GM23248 (cell line): ENCODE data around the gene LRR1. TPM values are rescaled to one million over a fixed set of nuclear protein-coding genes. Genes with fewer than 3 reads are reported as not detected.

ENCODE experiments used
- DNase-seq: peaks from one replicate; pipeline ENCODE4 v3.0.0-alpha.2; 2015
- H2AFZ ChIP-seq: fragments of 200-600 bp; sonication (generic); 2 replicates; pipeline ENCODE4 v1.6.1; 2016; ENCODE audit warnings: antibody characterized with exemption
- H3F3A ChIP-seq: fragments of 200-600 bp; sonication (generic); 2 replicates; pipeline ENCODE4 v1.6.1; 2016; ENCODE audit warnings: mild to moderate bottlenecking, antibody characterized with exemption, mixed run types; ENCODE audit not compliant: insufficient read depth
- H3K27ac ChIP-seq: fragments of 200-600 bp; sonication (generic); 2 replicates; pipeline ENCODE4 v1.5.1; 2016; ENCODE audit warnings: mild to moderate bottlenecking
- H3K27me3 ChIP-seq: fragments of 200-600 bp; sonication (generic); replicated peaks from 2 replicates; pipeline ENCODE4 v1.6.1; 2016; ENCODE audit warnings: mild to moderate bottlenecking; ENCODE audit not compliant: insufficient read depth
- H3K36me3 ChIP-seq: fragments of 200-600 bp; sonication (generic); 2 replicates; pipeline ENCODE4 v1.6.1; 2016; ENCODE audit warnings: low read depth, mild to moderate bottlenecking
- H3K4me1 ChIP-seq: fragments of 200-600 bp; sonication (generic); 2 replicates; pipeline ENCODE4 v1.6.1; 2016; ENCODE audit warnings: mild to moderate bottlenecking; ENCODE audit not compliant: insufficient read depth
- H3K4me2 ChIP-seq: fragments of 200-600 bp; sonication (generic); one replicate; pipeline ENCODE4 v1.6.1; 2016; ENCODE audit warnings: mild to moderate bottlenecking; ENCODE audit not compliant: unreplicated experiment
- H3K4me3 ChIP-seq: fragments of 200-600 bp; sonication (generic); 2 replicates; pipeline ENCODE4 v1.5.1; 2016; ENCODE audit warnings: mild to moderate bottlenecking
- H3K79me2 ChIP-seq: fragments of 200-600 bp; sonication (generic); 2 replicates; pipeline ENCODE4 v1.6.1; 2016; ENCODE audit warnings: mild to moderate bottlenecking; ENCODE audit not compliant: insufficient read depth
- H3K9ac ChIP-seq: fragments of 200-600 bp; sonication (generic); 2 replicates; pipeline ENCODE4 v1.6.1; 2016; ENCODE audit warnings: mild to moderate bottlenecking
- H3K9me2 ChIP-seq: fragments of 200-600 bp; sonication (generic); 2 replicates; pipeline ENCODE4 v1.6.1; 2016; ENCODE audit warnings: mixed run types, mild to moderate bottlenecking, moderate library complexity; ENCODE audit not compliant: insufficient read depth
- H3K9me3 ChIP-seq: fragments of 200-600 bp; sonication (generic); one replicate; pipeline ENCODE4 v1.6.1; 2017; ENCODE audit warnings: low read depth
- H4K20me1 ChIP-seq: fragments of 200-600 bp; sonication (generic); 2 replicates; pipeline ENCODE4 v1.6.0; 2016; ENCODE audit not compliant: insufficient read depth
- EZH2 ChIP-seq: fragments of 200-600 bp; sonication (generic); IDR thresholded peaks from 2 replicates; pipeline ENCODE4 v1.6.1; 2018; ENCODE audit warnings: antibody characterized with exemption, mild to moderate bottlenecking; ENCODE audit not compliant: insufficient read depth, poor library complexity, severe bottlenecking
- EZH2phosphoT487 ChIP-seq: fragments of 200-600 bp; sonication (generic); IDR thresholded peaks from 2 replicates; pipeline ENCODE4 v1.6.1; 2018; ENCODE audit warnings: antibody characterized with exemption, moderate library complexity, mild to moderate bottlenecking, low read depth; ENCODE audit not compliant: insufficient read depth
- WGBS, 2 experiments: methylation state at CpG; one replicate each; pipeline ENCODE4 v1.1.6; 2015 to 2017; ENCODE audit warnings: low lambda C conversion rate in 2 of 2, low coverage in 1 of 2; ENCODE audit errors: missing lambda C conversion rate in 2 of 2; 5-methylcytosine and 5-hydroxymethylcytosine counted together
- in situ Hi-C: fragments of 300-500 bp; cut with MboI; formaldehyde crosslinking; loops from 2 replicates; pipeline ENCODE4 v1.15.0; 2020
- polyA plus RNA-seq: library from polyadenylated mRNA; unstranded; fragments of >200 nt; fragmentation: Nextera tagmentation; extraction: Ambion mirVana; gene quantifications from 2 replicates; pipeline ENCODE4 v1.2.1, GENCODE V29; 2016
- total RNA-seq: library from RNA; depleted of rRNA; stranded (reverse); fragments of >200 nt; shearing (Covaris generic); gene quantifications from 2 replicates; pipeline ENCODE4 v1.2.3, GENCODE V29; 2014; rRNA removed

LRR1 gene, protein sequence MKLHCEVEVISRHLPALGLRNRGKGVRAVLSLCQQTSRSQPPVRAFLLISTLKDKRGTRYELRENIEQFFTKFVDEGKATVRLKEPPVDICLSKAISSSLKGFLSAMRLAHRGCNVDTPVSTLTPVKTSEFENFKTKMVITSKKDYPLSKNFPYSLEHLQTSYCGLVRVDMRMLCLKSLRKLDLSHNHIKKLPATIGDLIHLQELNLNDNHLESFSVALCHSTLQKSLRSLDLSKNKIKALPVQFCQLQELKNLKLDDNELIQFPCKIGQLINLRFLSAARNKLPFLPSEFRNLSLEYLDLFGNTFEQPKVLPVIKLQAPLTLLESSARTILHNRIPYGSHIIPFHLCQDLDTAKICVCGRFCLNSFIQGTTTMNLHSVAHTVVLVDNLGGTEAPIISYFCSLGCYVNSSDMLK
- total RNA-seq (9.6 and 12.0 TPM in 2 replicates), polyA plus RNA-seq (14.6 and 17.5 TPM in 2 replicates)

DNA sequence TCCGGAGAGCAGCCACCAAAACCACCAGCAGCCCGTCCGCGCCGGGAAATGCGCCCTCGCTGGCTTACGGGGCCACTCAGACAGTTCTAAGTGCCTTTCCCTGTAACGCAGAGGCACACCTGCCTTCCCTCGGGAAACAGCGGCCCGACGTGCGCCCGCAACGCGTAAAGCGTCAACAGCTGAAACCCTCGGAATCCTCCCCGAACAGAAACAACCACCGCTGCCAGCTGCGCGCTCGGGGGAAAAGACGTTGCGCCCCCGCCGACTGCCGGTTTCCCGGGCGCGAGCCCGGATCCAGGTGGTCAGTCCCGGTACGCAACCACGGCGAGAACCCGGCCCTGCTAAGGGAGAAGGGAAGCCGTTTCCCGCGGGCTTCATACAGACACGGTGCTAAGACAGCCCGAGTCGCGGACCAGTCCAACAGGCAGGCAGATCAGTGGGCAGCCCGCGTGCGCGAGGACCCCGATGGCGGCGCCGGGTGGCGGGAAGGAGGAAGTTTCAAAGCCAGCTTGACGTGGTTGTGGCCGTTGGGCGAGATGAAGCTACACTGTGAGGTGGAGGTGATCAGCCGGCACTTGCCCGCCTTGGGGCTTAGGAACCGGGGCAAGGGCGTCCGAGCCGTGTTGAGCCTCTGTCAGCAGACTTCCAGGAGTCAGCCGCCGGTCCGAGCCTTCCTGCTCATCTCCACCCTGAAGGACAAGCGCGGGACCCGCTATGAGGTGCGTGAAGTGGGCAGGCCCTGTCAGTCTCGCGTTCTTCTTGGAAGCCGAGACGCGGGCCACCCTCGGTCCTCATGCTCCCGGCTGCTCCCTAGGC is at the start of gene LRR1:
Gene LRR1 (plus strand): TSS at position 456 of the 816 bp plus-strand sequence. CDS start 81 bp downstream, at position 537.
- peaks cover 4% of the 10 kb centered on the region; the same call in 1 of the 2 replicates for H3F3A ChIP-seq
- H3K27ac ChIP-seq: peak within 1 kb of the TSS; percentile 91
- peaks cover 5% of the 10 kb centered on the region; the same call in 1 of the 2 replicates for H3K36me3 ChIP-seq
- peak within 1 kb of the TSS; percentile 90 for H2AFZ ChIP-seq
- in situ Hi-C loops: no loop called here
- H4K20me1 ChIP-seq: no peaks in the 10 kb centered on the region
- no peaks in the 10 kb centered on the region for H3K9me3 ChIP-seq
- peak; percentile 93 for DNase-seq
- peaks cover 47% of the 10 kb centered on the region for H3K79me2 ChIP-seq
- TF ChIP-seq EZH2: no peak
- no peak for TF ChIP-seq EZH2phosphoT487
- H3K4me3 ChIP-seq: peak within 1 kb of the TSS; percentile 87
- H3K4me1 ChIP-seq: no peaks in the 10 kb centered on the region
- no peaks in the 10 kb centered on the region for H3K27me3 ChIP-seq
- WGBS, 2 experiments: 0% methylated on average over 62 to 71 of the region's 77 CpGs
- no peaks in the 10 kb centered on the region for H3K9me2 ChIP-seq
- peak within 1 kb of the TSS; percentile 98 for H3K4me2 ChIP-seq
- peak within 1 kb of the TSS; percentile 93 for H3K9ac ChIP-seq

- Histone ChIP-seq H3K36me3 (no peaks in the 10 kb centered on the region), H3F3A (no peaks in the 10 kb centered on the region), H3K27me3 (no peaks in the 10 kb centered on the region; the same call in 1 of the 2 replicates), H3K9me2 (no peaks in the 10 kb centered on the region), H3K79me2 (no peaks in the 10 kb centered on the region), H3K9me3 (no peaks in the 10 kb centered on the region), H2AFZ (no peak overlapping the region), H3K4me1 (no peaks in the 10 kb centered on the region; the same call in 1 of the 2 replicates), H3K4me3 (no peak overlapping the region), H3K27ac (no peak overlapping the region), H3K4me2 (peak overlapping the region; percentile 43), H3K9ac (no peak overlapping the region), H4K20me1 (no peaks in the 10 kb centered on the region)
- no peak for DNase-seq
- in situ Hi-C loops: no loop called here
- WGBS, 2 experiments: 27 to 40% methylated on average over 1 of the region's 1 CpG
- TF ChIP-seq EZH2: no peak
- TF ChIP-seq EZH2phosphoT487: no peak
Observed at GRCh38 chr14:49549446-49549845, 49.3 kb upstream of the LRR1 start.

DNA sequence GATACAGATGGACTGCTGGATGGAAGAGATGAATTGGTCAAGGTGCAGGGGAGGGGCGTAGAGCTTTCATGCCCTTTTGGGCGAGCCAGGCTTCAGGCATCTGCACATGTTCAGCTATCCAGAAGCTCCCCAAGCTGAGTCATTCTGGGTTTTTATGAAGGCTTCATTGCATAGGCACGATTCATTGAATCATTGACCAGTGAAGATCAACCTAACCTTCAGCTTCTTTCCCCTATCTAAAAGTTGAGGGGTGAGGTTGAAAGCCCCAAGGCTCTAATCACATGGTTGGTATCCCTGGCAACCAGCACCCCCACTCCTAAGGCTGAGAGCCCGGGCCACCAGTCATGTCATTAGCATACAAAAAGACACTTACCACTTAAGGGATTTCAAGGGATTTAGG is 48.9 kb upstream of the LRR1 start:
- Histone ChIP-seq H3K4me3 (no peak overlapping the region), H3K27ac (no peak overlapping the region), H3K79me2 (no peaks in the 10 kb centered on the region), H2AFZ (no peak overlapping the region), H3K9me2 (no peaks in the 10 kb centered on the region), H3K9me3 (no peaks in the 10 kb centered on the region), H3K36me3 (no peaks in the 10 kb centered on the region), H3K27me3 (no peaks in the 10 kb centered on the region; the same call in 1 of the 2 replicates), H3K4me2 (peak overlapping the region; percentile 43), H4K20me1 (no peaks in the 10 kb centered on the region), H3K9ac (no peak overlapping the region), H3K4me1 (no peaks in the 10 kb centered on the region; the same call in 1 of the 2 replicates), H3F3A (no peaks in the 10 kb centered on the region)
- DNase-seq: peak; percentile 66
- WGBS, 2 experiments: 14 to 21% methylated on average over 4 of the region's 4 CpGs
- in situ Hi-C loops: no loop called here
- TF ChIP-seq EZH2 (no peak), EZH2phosphoT487 (no peak)
